ENCODE measurements around the gene PDHB.

DNA sequence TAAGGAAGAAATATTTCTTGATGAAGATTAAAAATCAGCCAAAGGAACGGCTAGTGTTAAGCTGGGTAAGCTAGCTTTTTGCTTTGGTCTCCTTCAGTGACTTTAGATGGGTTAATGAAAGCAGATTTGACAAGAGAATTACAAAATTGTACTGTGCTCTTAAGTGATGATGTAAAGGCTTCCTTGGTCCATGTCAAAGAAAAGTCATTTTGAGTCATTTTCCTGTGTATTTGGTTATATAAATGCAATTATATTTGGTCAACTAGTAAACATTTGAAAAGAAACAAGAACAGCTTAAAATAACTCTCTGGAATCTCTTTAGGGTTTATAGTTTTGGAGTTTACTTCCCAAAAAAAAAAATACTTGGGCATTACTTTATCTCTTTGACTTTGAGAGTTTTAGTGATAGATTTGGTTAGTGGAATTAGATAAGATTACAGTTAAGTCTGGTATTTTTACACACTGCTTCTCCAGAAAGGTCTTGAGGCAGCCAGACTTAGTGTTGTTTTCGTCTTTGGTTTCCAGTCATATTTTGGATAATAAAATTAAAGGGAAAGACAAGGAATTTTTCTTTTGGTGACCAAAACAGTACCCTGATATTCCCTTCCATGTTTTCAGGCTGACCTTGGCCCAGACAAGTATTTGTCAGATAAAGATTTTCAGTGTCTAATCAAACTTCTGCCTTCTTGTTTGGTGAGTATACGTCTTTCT, 42.3 kb downstream of the PDHB start:
- TF ChIP-seq, protein P1, sequence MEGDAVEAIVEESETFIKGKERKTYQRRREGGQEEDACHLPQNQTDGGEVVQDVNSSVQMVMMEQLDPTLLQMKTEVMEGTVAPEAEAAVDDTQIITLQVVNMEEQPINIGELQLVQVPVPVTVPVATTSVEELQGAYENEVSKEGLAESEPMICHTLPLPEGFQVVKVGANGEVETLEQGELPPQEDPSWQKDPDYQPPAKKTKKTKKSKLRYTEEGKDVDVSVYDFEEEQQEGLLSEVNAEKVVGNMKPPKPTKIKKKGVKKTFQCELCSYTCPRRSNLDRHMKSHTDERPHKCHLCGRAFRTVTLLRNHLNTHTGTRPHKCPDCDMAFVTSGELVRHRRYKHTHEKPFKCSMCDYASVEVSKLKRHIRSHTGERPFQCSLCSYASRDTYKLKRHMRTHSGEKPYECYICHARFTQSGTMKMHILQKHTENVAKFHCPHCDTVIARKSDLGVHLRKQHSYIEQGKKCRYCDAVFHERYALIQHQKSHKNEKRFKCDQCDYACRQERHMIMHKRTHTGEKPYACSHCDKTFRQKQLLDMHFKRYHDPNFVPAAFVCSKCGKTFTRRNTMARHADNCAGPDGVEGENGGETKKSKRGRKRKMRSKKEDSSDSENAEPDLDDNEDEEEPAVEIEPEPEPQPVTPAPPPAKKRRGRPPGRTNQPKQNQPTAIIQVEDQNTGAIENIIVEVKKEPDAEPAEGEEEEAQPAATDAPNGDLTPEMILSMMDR (IDR thresholded peaks at IDR 0.05; ENCODE audit: low read length) = no peak
- no peak for TF ChIP-seq EZH2phosphoT487 (IDR thresholded peaks at IDR 0.05; ENCODE audit: low read length)
- no peak for TF ChIP-seq EZH2 (optimal IDR thresholded peaks at IDR 0.05; ENCODE audit: low read depth, low read length)
